Stimulated activated CD8-positive, alpha-beta memory T cell treated with anti-CD3 and anti-CD28 coated beads, Interleukin-15, amount 100 ng/mL, for 1 hour (primary cell): ENCODE results near the gene NWD2.

Experiments
- DNase-seq: peaks from one replicate; pipeline ENCODE4 v3.0.0-alpha.2; 2020; ENCODE audit warnings: low read depth

The NWD2 gene

DNA sequence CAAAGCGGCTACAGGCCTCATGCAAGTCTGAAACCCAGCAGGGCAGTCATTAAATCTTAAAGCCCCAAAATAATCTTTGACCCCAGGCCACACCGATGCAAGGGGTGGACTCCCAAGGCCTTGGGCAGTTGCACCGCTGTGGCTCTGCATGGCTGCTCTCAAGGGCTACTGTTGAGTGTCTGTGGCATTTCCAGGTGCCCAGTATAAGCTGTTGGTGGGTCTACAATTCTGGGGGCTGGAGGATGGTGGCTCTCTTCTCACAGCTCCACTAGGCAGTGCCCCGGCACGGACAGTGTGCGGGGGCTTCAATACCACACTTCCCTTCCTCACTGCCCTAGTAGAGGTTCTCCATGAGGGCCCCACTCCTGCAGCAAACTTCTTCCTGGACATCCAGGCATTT lies 60.1 kb downstream of the NWD2 start:
- DNase-seq, result no peak

DNA sequence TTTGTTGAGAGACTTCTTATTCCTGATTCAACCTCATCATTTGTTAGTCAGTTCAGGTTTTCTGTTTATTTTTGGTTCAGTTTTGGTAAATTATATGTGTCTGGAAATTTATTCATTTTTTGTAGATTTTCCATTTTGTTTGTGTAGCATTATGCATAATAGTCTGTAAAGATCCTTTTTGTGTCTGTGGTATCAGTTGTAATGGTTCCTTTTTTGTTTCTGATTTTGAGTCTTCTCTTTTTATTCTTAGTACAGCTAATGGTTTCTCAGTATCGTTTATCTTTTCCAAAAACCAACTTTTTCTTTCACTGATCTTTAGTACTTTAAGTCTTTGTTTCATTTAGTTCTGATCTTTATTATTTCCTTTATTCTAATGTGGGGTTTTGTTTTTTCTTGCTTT lies 61.4 kb downstream of the NWD2 start:
- no peak for DNase-seq

DNA sequence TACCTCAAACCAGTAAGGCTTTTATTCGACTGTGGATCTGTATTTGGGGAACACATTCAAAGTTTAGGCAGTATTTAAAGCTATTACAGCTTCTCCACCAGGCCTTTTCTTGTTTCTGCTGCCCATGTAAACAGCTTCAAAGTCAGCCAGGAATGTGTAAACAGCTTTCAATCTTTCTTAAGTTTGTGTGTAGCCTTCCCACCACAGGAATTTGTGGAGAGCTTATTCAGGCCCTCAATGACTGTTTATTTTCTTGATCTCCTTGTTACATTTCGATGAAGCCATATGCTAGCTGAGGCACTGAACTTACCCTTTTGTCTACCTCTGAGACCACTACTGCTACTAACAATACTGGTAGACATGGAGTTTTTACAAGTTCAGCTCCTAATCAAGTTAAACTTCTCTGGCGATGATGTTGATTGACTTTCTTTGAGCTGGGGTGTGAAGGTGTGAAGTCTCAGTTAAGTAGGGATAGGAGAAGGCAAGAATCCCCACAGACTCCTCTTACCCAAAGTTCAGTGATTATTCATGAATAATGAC lies 72.6 kb downstream of the NWD2 start:
- no peak for DNase-seq

DNA sequence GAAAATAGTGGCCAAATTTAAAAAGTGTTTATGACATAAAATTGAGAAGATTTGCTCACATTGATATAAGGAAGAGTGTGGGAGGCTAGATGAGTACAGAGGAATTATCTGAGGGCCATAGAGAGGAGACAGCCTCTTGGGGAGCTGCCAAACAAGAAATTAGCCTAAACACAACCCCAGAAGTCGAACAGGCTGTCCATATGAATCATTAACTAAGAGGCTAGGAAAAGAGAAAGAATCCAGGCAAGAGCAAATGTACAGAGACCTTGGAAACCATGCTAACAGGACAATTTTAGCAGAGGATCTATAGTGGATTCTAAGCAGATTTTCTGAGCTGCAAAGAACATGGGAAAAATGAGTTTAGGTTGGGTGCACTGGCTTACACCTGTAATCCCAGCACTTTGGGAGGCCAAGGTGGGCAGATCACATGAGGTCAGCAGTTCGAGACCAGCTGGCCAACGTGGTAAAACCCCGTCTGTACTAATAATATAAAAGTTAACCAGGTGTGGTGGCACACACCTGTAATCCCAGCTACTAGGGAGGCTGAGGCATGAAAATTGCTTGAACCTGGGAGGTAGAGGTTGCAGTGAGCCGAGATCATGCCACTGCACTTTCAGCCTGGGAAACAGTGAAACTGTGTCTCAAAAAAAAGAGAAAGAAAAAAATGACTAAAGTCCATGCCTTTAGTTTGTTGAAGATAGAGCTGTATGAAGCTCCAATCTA lies 76.1 kb downstream of the NWD2 start:
- DNase-seq, result no peak

DNA sequence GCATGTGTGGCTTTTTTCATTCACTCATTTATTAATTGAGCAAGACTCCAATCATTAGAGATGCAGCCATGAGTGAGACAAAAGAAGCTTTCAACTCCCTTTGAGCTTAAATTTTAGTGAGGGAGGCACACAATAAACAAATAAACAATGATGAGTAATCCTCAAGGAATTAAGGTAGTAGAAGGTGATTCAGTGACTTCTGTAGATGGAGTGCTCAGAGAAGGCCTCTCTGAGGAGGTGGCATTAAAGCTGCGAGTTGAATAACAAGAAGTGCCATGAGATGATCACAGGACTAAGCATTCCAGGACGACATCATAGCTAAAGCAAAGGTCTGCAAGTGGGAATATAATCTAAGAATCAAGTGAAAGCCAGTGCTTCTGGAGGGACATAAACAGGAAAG lies 77.6 kb downstream of the NWD2 start:
- DNase-seq, result no peak

DNA sequence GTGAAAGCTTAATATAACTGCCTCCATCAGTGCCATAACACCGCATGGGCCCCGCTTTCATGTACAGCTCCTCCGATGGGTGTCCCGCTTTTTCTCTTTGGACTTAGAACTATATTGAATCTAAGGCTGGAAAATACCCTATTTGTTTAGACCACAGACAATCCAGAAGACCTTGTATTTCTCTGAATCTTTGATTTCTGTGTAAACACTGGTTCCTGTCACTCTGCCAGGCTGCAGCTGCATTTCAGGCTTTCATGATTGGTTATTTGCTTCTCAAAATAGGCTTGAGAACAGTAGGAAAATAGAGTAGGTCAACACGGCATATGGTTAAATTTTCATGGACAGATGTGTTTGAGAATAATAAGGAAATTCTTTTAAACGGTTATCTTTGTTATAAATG lies 80.0 kb downstream of the NWD2 start:
- DNase-seq, result no peak

DNA sequence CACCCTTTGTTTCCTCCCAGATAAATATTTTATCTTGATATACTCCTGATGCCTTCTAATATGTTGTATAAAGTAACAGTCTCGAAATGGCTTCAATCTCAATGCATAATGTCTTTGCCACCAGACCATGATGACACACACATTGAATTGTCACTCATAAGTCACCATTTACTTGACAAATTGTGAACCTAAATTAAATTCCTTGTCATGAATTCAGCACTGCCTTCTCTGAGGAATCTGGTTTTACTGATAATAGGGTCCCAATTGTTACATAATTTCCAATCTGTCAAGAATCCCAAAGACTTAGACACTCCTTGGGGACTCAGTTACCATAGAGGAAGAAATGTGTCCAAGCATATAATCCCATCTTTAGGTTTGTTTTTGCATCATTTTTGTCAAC lies 82.3 kb downstream of the NWD2 start:
- DNase-seq, result no peak

DNA sequence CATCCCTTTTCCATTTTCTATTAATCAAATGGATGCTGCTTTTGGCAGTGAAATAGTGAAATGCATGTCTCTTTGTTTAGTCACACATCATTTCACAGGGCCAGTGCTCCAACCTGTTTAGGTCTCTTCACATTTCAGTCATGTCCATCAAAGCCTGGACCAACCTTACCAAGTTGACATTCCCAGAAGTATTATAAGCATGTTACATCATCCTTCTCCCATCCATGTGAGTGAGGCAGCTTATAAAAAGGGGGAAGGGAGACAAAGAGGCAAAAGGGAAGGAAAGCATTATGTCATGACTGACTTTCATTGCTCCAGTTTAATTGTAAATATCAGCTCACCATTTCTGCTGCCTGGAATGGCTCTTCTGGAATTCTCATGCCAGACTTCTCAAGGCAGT lies 94.4 kb downstream of the NWD2 start:
- no peak for DNase-seq

DNA sequence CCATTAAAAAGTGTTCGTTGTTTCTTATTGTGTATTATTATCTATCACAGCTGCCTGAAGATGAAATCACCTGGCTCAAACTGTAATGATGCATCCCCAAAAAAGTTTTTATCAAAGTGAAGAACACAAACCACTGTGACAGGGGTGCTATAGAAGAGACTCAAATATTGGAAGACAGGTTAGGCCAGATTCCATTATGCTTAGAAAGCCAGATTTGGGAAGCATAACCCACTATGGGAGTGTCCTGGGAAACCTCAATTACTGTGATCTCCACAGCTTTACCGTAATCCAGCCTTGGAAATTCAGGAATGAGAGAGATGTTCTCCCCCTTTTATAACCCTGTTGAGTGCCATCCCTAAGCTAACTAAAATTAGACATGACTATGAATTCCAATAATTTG lies 114.2 kb downstream of the NWD2 start:
- no peak for DNase-seq

DNA sequence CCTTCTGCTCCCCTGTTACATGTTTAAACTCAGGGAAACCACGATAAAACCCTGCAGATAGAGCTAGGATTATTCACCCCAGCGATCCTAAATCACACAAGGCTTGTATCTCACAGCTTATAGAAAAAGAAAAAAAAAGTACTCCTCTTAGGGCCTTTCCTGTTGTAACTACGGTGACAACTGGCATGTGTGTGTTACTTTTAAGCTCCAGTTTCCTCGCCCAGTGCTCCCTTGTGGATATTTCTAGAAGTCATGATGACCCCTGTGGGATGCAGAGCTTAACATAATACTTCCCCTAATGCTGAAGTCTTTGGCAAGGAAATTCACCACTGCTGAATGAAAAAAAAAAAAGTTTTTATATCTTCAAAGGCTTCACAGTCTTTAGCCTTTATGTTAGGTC lies 114.7 kb downstream of the NWD2 start:
- DNase-seq, result no peak

DNA sequence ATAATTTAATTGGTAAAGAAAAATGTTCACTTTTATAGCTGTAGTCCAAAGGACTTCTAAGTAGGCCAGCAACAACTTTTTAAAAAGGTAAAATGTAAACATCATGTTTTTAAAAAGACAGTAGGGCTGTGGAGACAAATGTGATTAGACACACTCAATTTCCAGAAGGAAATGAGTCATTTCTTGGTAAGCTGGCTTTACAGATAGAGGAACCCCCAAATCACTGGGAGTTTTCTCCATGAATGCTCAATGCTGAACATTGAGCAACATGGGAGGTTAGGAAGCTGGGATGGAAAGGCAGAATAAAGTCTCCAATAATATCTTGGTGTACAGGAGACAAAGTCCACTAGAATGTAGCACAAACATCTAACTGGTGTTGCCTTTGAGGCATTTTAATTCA lies 121.3 kb downstream of the NWD2 start:
- no peak for DNase-seq

DNA sequence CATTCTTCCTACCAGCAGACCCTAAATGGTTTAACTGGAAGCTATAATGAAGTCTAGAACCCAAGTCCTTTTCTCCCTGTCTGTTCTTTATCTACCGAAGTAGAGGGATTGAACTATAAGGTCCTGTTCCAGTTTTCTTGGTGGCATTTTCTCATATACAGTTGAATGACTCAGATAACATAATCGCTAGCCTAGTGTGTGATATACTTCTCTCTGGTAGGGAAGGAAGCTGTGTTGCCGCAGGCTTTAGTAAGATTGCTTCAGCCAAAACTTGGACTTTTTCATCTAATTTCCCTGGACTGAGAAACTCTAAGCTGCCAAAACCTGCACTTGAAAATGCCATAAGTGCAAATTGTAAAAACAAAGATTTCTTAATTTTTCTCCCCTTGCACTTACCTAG lies 123.4 kb downstream of the NWD2 start:
- DNase-seq, result no peak

DNA sequence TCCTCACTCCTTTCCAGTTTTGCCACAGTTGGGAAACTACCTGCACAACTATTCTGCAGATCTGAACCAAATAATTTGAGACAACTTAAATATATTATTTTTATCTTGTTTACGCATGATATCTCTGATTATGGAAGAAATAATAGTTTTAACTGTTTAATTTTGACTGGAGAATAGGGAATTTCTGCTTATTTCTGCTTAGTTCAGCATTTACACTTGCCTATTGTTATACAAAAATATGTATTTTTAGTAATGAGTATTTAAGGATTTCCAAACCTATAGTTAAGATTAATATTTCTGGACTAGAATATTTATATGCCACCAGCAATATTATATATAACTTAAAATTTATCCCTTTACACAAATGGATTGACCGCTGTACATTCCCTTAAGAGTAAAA lies 125.5 kb downstream of the NWD2 start:
- no peak for DNase-seq

DNA sequence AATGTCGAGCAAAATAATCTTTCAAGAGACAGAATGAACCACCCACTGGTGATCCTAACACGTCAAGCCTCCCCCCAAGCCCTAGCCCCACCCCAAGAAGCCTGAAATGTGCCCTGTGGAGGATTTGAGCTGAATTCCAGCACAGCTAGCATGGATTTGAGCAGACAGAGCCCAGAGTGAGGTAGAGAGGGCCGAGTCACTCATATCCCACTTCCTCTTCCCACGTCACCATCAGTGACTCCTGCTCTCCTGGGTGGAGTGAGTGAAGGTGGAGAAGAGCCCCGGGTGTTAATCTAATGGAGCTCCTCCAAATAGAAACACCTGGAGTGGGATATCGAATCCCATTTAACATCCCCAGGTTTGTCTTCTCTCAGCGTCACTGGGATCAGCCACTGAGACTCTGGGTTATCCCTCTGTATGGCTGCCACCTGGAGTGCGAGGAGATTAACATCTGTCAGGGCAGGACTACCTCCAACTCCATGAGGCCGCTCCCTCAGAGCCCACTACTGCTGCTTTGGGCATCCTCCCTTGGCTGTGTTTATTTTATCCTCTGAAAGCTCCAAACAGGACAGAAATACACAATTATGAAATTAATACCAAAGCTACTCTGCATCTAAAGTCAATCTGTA lies 136.6 kb downstream of the NWD2 start:
- no peak for DNase-seq

DNA sequence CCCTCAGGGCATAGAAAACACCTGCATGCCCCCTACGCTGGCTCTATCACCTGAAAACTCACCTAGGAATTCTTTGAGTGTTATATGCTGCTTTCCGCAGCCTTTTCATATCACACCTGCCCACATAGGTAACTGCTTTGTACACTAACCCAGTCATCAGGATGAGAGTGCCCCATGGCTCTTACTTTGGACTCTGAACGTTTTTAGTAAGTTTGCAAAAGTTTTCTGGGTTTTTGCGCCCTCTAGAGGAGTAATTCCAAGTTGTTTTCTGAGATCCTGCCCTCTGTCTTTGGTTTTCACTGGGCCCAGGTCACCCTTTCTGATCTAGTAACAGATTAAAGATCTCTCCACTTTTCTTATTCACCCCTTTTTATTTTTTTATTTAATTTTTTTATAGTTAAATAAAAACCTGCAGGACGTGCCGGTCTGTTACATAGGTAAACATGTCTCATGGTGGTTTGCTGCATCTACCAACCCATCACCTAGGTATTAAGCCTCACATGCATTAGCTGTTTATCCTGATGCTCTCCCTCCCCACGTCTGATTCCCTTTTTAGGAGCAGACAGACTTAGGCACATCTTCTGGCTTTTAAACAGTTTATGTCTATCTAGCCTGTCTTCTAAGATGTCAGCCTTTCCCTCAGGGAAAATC lies 139.2 kb downstream of the NWD2 start:
- no peak for DNase-seq

DNA sequence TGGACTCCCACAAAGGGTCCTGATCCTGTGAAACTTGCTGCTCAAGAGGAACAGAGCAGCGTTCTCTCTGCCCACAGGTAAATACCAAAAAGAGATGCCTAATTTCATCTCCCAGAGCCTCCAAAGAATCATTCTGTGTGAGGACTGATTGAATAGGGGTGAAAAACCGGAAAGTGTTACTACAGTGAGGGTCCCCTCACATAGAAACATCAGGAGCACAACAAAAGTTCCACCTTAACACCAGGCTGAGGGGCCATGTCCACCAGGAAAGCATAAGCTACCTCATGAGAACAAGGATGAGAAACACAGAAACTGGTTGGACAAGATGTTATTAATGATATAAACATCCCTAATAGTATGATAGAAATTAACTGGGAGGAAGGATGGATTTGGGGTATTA lies 140.9 kb downstream of the NWD2 start:
- DNase-seq, result no peak

DNA sequence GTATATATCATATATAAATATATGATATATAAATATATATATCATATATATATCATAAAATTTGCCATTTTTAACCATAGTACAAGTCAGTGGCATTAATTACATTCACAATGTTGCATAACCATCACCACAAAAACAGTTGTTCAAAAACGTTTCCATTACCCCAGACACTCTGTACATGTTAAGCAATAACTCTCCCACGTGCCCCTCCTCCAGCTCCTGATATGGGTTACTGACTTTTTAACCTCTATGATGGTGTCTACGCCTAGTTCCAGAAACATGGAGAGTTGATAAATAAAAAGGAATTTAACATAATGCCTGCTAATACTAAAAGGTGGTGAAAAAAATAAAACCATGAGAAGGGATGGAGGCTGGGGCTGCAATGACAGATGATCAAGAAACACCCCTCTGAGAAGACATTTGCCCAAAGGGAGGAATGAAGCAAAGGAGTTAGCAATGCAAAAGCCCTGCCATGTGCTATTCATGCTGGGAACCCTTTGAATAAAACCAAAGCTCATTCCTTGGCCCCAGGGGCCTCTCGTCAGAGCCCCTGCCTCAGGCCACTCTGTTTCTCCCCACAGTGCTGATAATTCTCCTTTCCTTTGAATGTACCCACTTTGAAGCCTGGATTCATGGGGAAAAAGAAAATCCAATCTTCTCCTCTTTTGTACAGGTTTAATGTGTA lies 144.3 kb downstream of the NWD2 start:
- no peak for DNase-seq

DNA sequence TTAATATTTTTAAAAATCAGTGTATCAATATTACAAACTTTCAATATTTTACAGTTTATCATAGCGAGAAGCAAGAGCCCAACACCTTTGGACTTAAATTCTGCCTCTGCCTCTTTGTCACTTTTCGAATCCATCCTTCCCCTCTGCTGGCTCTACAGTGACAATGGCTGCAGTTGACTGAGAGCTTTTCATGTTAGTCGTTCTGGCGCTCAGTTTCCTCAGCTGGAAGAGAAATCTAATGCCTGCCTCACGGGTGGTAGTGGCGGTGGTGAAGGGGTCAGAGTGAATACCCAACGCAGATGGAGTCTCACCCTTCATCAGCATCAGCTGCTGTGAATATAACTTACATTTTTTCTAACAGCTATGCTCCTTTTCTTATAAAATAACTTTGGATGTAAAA lies 144.8 kb downstream of the NWD2 start:
- no peak for DNase-seq

DNA sequence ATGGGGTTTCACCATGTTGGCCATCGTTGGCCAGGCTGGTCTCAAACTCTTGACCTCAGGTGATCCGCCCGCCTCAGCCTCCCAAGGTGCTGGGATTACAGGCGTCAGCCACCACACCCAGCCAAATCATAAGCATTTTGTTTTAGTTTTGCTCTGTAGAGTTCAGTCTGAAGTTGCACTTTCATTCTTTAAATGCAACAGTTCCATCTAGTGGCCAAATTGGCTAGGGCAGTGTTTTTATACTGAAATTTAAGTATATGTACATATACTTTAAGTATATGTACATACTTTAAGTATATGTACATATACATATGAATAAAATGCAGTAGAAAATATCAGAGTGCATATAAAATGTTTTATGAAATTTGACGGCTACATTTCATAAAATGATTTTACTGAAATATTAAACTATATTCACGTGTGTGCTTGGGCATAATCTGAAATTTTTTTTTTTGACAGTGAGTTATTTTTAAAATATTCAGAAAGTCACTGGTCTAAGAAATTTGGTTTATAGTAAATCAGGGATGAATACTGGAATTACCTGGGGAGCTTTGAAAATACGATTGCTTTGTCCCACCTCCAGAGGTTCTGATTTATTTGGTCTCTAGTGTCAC lies 145.5 kb downstream of the NWD2 start:
- DNase-seq, result no peak

DNA sequence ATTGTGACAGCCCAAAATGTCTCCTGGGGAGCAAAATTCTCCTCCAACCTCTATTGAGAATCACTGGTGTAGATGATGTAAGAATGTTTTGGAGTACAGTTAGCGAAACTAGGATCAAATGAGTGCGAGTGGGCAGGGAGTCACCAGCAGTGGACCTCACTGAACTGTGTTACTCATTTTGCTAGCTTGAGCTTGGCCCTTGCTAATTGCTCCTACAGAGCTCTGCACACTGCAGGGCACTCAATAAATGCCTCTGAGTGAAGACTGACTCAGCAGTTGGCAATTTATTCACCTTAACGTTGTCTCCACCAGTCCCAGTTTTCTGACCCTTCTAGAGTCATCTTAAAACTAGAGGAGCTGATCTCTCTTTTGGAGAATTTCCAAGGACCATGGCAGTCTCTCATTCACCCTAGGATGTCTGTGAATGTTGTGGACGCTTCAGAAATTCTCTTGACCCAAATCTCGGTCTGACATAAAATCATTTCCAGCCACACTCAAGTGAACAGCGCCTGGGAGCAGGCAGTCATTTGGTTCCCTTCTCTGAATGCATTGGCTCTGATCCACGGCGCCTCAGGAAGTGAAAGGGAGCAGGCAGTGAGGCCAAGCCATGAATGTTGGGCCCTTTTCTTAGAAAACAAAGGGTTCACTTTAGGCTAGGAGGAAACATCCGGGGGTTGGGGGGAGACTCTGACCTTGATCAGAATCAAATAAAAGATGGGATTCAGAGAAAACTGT lies 148.1 kb downstream of the NWD2 start:
- no peak for DNase-seq

DNA sequence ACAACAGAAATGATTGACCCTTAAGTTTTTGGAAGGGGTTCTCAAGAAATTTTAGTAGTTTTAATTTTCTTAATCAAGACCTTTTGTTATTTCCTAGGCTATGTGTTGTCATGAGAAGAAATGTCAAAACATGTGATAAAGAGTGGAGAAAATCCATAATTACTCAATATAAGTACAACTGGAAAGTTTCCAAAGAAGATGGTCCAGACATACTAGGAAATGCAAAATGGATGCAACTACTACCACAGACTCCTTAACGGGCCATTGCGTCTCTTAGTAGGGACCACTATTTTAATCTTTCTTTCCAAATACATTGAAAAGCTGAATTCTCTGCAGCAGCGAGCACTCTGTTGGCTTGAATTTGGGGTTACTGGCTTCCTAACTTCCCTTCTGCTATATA lies 148.8 kb downstream of the NWD2 start:
- DNase-seq, result no peak

DNA sequence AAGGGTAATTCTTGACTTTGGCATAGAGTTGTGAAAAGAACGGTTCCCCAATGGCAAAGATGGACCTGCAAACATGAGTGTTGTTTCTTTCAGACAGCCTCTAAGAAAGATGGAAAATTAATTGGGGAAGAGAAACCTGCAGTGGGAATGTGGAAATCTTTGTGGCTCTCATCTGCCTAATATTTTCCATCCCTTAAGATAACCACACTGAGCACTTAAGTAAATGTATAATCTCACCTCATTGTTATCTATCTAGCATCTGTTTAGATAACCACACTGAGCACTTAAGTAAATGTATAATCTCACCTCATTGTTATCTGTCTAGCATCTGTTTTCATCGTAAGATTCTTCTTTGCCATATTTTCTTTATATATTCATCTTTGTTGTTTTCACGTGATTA lies 149.3 kb downstream of the NWD2 start:
- DNase-seq, result no peak
